ENCODE results near the gene COL27A1.

- TF ChIP-seq POLR2AphosphoS5 (IDR thresholded peaks at IDR 0.05; ENCODE audit: low read depth) (no peak), CTCF (IDR thresholded peaks at IDR 0.05; ENCODE audit: insufficient read depth, low read length) (no peak)
These were observed 89.2 kb downstream of the COL27A1 start for GRCh38 chr9:114244570-114244969.
